GM23338 (cell line): ENCODE measurements around the gene TEKT3. TPM values are rescaled to one million over a fixed set of nuclear protein-coding genes. Genes with fewer than 3 reads are reported as not detected.

Experiments
- ATAC-seq: fragments of 200-7000 bp; cut with Tn5 transposase; 3 replicates; pipeline ENCODE4 v1.9.1; 2020
- DNase-seq: peaks from one replicate; pipeline ENCODE4 v3.0.0-alpha.2; 2015; ENCODE audit warnings: low spot score
- H2AFZ ChIP-seq: fragments of 200-600 bp; sonication (generic); 2 replicates; pipeline ENCODE4 v1.8.0; 2016; ENCODE audit warnings: antibody characterized with exemption, mild to moderate bottlenecking, moderate library complexity
- H3F3A ChIP-seq: fragments of 200-600 bp; sonication (generic); replicated peaks from 2 replicates; pipeline ENCODE4 v1.8.0; 2017; ENCODE audit warnings: antibody characterized with exemption, mixed run types, low read depth
- H3K27ac ChIP-seq: fragments of 200-600 bp; sonication (generic); 2 replicates; pipeline ENCODE4 v1.6.1; 2016; ENCODE audit warnings: low read depth
- H3K27me3 ChIP-seq: fragments of 200-600 bp; sonication (generic); 2 replicates; pipeline ENCODE4 v1.8.0; 2016; ENCODE audit warnings: mild to moderate bottlenecking, mixed run types, moderate library complexity; ENCODE audit not compliant: insufficient read depth
- H3K36me3 ChIP-seq: fragments of 200-600 bp; sonication (generic); 2 replicates; pipeline ENCODE4 v1.8.0; 2016; ENCODE audit warnings: mild to moderate bottlenecking; ENCODE audit not compliant: insufficient read depth
- H3K4me1 ChIP-seq: fragments of 200-600 bp; sonication (generic); 2 replicates; pipeline ENCODE4 v1.8.0; 2016; ENCODE audit warnings: mild to moderate bottlenecking, moderate library complexity; ENCODE audit not compliant: insufficient read depth
- H3K4me2 ChIP-seq: fragments of 200-600 bp; sonication (generic); 2 replicates; pipeline ENCODE4 v1.7.1; 2017; ENCODE audit warnings: mixed run types
- H3K4me3 ChIP-seq: fragments of 200-600 bp; sonication (generic); 2 replicates; pipeline ENCODE4 v1.6.1; 2016; ENCODE audit warnings: mixed run types
- H3K79me2 ChIP-seq: fragments of 200-600 bp; sonication (generic); replicated peaks from 2 replicates; pipeline ENCODE4 v1.8.0; 2017; ENCODE audit warnings: mild to moderate bottlenecking; ENCODE audit not compliant: insufficient read depth
- H3K9me2 ChIP-seq: fragments of 200-600 bp; sonication (generic); 2 replicates; pipeline ENCODE4 v1.8.0; 2017; ENCODE audit not compliant: insufficient read depth
- H4K20me1 ChIP-seq: fragments of 200-600 bp; sonication (generic); replicated peaks from 2 replicates; pipeline ENCODE4 v1.8.0; 2017; ENCODE audit warnings: mild to moderate bottlenecking; ENCODE audit not compliant: insufficient read depth
- H3K27ac Mint-ChIP-seq: 2 replicates; pipeline ENCODE4 v1.8.0; 2020; ENCODE audit warnings: inconsistent platforms, mild to moderate bottlenecking, moderate library complexity, mixed read lengths
- H3K27me3 Mint-ChIP-seq: 3 replicates; pipeline ENCODE4 v1.8.0; 2022; ENCODE audit warnings: low read depth, mild to moderate bottlenecking, moderate library complexity, mixed read lengths, inconsistent platforms; ENCODE audit not compliant: insufficient read depth, poor library complexity
- H3K36me3 Mint-ChIP-seq: 3 replicates; pipeline ENCODE4 v1.8.0; 2021; ENCODE audit warnings: low read depth, mild to moderate bottlenecking, inconsistent platforms, moderate library complexity, mixed read lengths
- H3K4me1 Mint-ChIP-seq: 3 replicates; pipeline ENCODE4 v1.8.0; 2020; ENCODE audit warnings: mild to moderate bottlenecking, inconsistent platforms, mixed read lengths
- H3K4me3 Mint-ChIP-seq: 3 replicates; pipeline ENCODE4 v1.8.0; 2021; ENCODE audit warnings: moderate library complexity, mild to moderate bottlenecking, inconsistent platforms, mixed read lengths
- H3K9me3 Mint-ChIP-seq: 3 replicates; pipeline ENCODE4 v1.8.0; 2020; ENCODE audit warnings: moderate library complexity, mild to moderate bottlenecking, inconsistent platforms, mixed read lengths
- CREB1 ChIP-seq: fragments of 250-450 bp; sonication (Bioruptor Pico); IDR thresholded peaks from 2 replicates; pipeline ENCODE4 v1.5.0; 2020; ENCODE audit warnings: low read depth, mild to moderate bottlenecking, moderate library complexity
- CTCF ChIP-seq, 2 experiments: fragments of 200-600 bp in 1 of 2; sonication (generic) in 1 of 2; conservative IDR thresholded peaks; 2 replicates each; pipeline versions ENCODE4 v1.5.1 to v1.6.1; 2016 to 2017; ENCODE audit warnings: antibody characterized with exemption in 2 of 2, low read depth in 2 of 2, mild to moderate bottlenecking in 2 of 2, moderate library complexity in 1 of 2
- EZH2 ChIP-seq: fragments of 200-600 bp; sonication (generic); IDR thresholded peaks from one replicate; pipeline ENCODE4 v1.8.0; 2017; ENCODE audit warnings: antibody characterized with exemption, mild to moderate bottlenecking, low read depth; ENCODE audit not compliant: unreplicated experiment
- EZH2phosphoT487 ChIP-seq: fragments of 200-600 bp; sonication (generic); IDR thresholded peaks from one replicate; pipeline ENCODE4 v1.8.1; 2018; ENCODE audit warnings: antibody characterized with exemption; ENCODE audit not compliant: unreplicated experiment
- JUNB ChIP-seq: IDR thresholded peaks from one replicate; pipeline ENCODE4 v1.6.1; 2016; ENCODE audit warnings: antibody characterized with exemption; ENCODE audit not compliant: unreplicated experiment
- NANOG ChIP-seq: IDR thresholded peaks from 2 replicates; pipeline ENCODE4 v1.6.1; 2016; ENCODE audit warnings: antibody characterized with exemption, borderline replicate concordance
- POLR2AphosphoS5 ChIP-seq: IDR thresholded peaks from 2 replicates; pipeline ENCODE4 v1.6.1; 2016; ENCODE audit warnings: antibody characterized with exemption, low read depth
- STAT1 ChIP-seq: IDR thresholded peaks from one replicate; pipeline ENCODE4 v1.6.1; 2016; ENCODE audit warnings: antibody characterized with exemption; ENCODE audit not compliant: unreplicated experiment
- ZNF114 ChIP-seq: fragments of 250-450 bp; sonication (Bioruptor Pico); IDR thresholded peaks from 2 replicates; pipeline ENCODE4 v1.5.0; 2020; ENCODE audit warnings: mild to moderate bottlenecking, moderate library complexity
- ZNF331 ChIP-seq: fragments of 250-450 bp; sonication (Bioruptor Pico); IDR thresholded peaks from 2 replicates; pipeline ENCODE4 v1.5.0; 2020; ENCODE audit warnings: low read depth, mild to moderate bottlenecking, moderate library complexity
- ZNF462 ChIP-seq: fragments of 250-450 bp; sonication (Bioruptor Pico); IDR thresholded peaks from 2 replicates; pipeline ENCODE4 v1.5.0; 2020; ENCODE audit warnings: mild to moderate bottlenecking, moderate library complexity
- polyA plus RNA-seq: library from polyadenylated mRNA; unstranded; fragments of >200 nt; fragmentation: Nextera tagmentation; extraction: Ambion mirVana; gene quantifications from 2 replicates; pipeline ENCODE4 v1.2.1, GENCODE V29; 2016
- total RNA-seq: library from RNA; depleted of rRNA; stranded (reverse); fragments of >200 nt; shearing (Covaris generic); gene quantifications from 2 replicates; pipeline ENCODE4 v1.2.3, GENCODE V29; 2014
- TF ChIP-seq, protein P1 (sequence below): IDR thresholded peaks from one replicate; pipeline ENCODE4 v1.6.1; 2018; ENCODE audit warnings: antibody characterized with exemption; ENCODE audit not compliant: unreplicated experiment
- TF ChIP-seq, protein P2 (sequence below): IDR thresholded peaks from 2 replicates; pipeline ENCODE4 v1.6.1; 2016; ENCODE audit warnings: antibody characterized with exemption

The TEKT3 gene
- total and polyA plus RNA-seq, 2 experiments from 2014 or later: 1.6 to 2.0 TPM

- TF ChIP-seq EZH2phosphoT487: no peak
- TF ChIP-seq NANOG: no peak
- TF ChIP-seq ZNF462: no peak
- no peak for TF ChIP-seq EZH2
- TF ChIP-seq, protein P1, sequence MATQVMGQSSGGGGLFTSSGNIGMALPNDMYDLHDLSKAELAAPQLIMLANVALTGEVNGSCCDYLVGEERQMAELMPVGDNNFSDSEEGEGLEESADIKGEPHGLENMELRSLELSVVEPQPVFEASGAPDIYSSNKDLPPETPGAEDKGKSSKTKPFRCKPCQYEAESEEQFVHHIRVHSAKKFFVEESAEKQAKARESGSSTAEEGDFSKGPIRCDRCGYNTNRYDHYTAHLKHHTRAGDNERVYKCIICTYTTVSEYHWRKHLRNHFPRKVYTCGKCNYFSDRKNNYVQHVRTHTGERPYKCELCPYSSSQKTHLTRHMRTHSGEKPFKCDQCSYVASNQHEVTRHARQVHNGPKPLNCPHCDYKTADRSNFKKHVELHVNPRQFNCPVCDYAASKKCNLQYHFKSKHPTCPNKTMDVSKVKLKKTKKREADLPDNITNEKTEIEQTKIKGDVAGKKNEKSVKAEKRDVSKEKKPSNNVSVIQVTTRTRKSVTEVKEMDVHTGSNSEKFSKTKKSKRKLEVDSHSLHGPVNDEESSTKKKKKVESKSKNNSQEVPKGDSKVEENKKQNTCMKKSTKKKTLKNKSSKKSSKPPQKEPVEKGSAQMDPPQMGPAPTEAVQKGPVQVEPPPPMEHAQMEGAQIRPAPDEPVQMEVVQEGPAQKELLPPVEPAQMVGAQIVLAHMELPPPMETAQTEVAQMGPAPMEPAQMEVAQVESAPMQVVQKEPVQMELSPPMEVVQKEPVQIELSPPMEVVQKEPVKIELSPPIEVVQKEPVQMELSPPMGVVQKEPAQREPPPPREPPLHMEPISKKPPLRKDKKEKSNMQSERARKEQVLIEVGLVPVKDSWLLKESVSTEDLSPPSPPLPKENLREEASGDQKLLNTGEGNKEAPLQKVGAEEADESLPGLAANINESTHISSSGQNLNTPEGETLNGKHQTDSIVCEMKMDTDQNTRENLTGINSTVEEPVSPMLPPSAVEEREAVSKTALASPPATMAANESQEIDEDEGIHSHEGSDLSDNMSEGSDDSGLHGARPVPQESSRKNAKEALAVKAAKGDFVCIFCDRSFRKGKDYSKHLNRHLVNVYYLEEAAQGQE: no peak
- TF ChIP-seq ZNF331 (CRISPR knock-in tag): no peak
- TF ChIP-seq, protein P2, sequence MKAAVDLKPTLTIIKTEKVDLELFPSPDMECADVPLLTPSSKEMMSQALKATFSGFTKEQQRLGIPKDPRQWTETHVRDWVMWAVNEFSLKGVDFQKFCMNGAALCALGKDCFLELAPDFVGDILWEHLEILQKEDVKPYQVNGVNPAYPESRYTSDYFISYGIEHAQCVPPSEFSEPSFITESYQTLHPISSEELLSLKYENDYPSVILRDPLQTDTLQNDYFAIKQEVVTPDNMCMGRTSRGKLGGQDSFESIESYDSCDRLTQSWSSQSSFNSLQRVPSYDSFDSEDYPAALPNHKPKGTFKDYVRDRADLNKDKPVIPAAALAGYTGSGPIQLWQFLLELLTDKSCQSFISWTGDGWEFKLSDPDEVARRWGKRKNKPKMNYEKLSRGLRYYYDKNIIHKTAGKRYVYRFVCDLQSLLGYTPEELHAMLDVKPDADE: no peak
- TF ChIP-seq JUNB: no peak
- TF ChIP-seq STAT1: no peak
- TF ChIP-seq CREB1 (CRISPR knock-in tag): no peak
- no peak for TF ChIP-seq POLR2AphosphoS5
- TF ChIP-seq ZNF114 (CRISPR knock-in tag): no peak
- no peak for TF ChIP-seq CTCF (conservative IDR thresholded peaks at IDR 0.05; ENCODE audit: low read depth in 2 of 2)
- ATAC-seq (no peak), DNase-seq (no peak)
- no peak overlapping the region for H2AFZ ChIP-seq
- no peaks in the 10 kb centered on the region for H3K27me3 ChIP-seq
- H3F3A ChIP-seq: no peaks in the 10 kb centered on the region
- peaks cover 7% of the 10 kb centered on the region for H3K27me3 Mint-ChIP-seq
- H3K27ac Mint-ChIP-seq: no peak overlapping the region
- no peaks in the 10 kb centered on the region for H4K20me1 ChIP-seq
- H3K4me1 Mint-ChIP-seq: peaks cover 9% of the 10 kb centered on the region; the same call in 2 of the 3 replicates
- H3K27ac ChIP-seq: no peak overlapping the region
- no peak overlapping the region for H3K4me3 Mint-ChIP-seq
- no peaks in the 10 kb centered on the region; the same call in 1 of the 3 replicates for H3K9me3 Mint-ChIP-seq
- H3K79me2 ChIP-seq: no peaks in the 10 kb centered on the region
- H3K36me3 ChIP-seq: no peaks in the 10 kb centered on the region
- no peaks in the 10 kb centered on the region for H3K4me1 ChIP-seq
- no peak overlapping the region for H3K4me3 ChIP-seq
- H3K36me3 Mint-ChIP-seq: no peaks in the 10 kb centered on the region
- H3K9me2 ChIP-seq: peaks cover 10% of the 10 kb centered on the region
- no peak overlapping the region for H3K4me2 ChIP-seq
Measured at GRCh38 chr17:15290605-15291004, 50.8 kb downstream of the TEKT3 start.
